HG03196 (cell line): ENCODE measurements around the gene CHIC1.
"Not testable (repeated sequence)": the region's sequence is repeated elsewhere in the genome, so short reads cannot be mapped to it uniquely, and the experiment has no call there.

Source experiments
- ATAC-seq: cut with Tn5 transposase; IDR thresholded peaks from one replicate; pipeline ENCODE4 v1.9.1; 2021; ENCODE audit not compliant: unreplicated experiment

CHIC1 gene

DNA sequence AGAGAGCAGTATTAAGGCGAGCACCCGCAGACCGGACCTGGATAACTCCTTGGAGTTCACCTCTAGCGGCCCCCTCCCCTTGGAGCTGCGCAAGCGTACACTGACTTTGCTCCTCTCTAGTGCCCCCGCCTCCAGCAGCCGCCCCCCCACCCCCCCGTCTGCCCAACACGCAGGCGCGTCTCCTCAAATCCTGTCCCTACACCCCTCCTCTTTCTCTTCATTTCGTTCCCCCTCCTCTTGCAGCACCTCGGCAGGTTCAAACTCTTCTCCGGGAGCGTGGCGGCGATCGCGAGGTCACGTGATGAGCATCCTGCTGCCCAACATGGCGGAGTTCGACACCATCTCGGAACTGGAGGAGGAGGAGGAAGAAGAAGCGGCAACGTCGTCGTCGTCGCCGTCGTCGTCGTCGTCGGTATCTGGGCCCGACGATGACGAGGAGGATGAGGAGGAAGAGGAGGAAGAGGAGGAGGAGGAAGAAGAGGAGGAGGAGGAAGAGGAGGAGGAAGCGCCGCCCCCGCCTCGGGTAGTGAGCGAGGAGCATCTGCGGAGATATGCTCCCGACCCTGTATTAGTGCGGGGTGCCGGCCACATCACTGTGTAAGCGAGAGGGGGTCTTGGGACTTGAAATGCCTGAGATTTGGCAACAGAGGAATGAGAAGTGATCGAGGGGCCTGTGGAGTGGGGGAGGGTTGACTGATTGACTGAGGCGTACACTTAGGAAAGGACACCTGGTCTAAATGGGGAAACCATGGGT lies at the start of gene CHIC1:
TSS of gene CHIC1 (plus strand) at position 214 of the 754 bp plus-strand sequence. CDS start at position 302, 88 bp downstream.
- peak; percentile 58 for ATAC-seq

DNA sequence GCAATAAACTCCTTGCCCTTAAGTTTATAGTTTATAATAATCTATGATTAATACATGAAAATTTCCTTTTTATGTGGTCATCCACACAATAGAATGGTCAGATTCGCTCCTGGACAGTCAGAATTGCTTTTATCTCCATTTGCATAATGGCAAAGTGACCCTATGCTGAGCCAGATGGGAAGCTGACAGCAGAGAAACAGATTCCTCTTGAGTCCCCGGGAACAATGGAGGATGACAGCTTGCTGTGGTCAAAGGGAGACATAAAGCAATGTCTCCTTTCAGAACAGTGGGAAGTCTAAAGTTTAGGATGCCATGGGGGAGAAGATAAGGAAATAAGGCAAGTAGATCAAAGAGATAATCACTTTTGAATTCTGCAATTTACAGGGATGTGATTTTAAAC lies 40.2 kb upstream of the CHIC1 start:
- not testable (repeated sequence) for ATAC-seq

GRCh38 chrX:73524906-73525305 lies 38.1 kb upstream of the CHIC1 start:
- ATAC-seq = no peak

DNA sequence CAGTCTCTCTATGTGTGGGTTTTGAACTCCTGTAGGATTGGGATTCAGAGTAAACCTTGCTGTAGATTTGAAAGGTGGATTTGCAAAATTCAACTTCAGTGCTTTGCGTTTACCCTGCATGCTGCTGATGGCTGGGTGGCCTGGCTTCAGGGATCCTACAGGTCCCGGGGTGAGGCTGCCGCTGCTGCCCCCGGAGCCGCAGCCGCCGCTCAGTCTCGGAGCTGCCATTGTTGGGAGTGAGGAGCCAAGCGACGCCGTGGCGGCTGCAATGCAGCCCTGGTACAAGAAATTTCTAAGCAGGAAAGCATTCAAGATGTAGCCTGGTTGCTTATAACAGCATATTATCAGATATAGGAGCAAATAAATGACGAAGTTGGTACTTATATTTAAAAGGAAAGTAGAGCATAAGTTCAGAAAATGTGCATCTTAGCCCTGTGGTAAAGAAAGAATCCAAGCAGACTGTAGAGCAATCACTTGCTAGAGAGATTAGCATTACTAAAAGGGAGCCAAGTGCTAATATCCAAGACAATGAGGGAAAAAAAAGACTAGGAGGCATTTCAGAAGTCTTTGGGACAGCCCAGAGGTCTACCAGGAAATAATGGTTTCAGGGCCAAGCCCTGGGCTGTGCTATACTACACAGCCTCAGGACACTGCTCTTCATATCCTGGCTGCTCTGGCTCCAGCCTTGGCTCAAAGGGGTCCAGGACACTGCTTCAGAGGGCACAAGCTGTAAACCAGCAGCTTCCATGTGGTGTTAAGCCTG lies 36.9 kb upstream of the CHIC1 start:
- ATAC-seq = no peak

GRCh38 chrX:73531655-73532054 lies 31.3 kb upstream of the CHIC1 start:
- ATAC-seq = not testable (repeated sequence)

DNA sequence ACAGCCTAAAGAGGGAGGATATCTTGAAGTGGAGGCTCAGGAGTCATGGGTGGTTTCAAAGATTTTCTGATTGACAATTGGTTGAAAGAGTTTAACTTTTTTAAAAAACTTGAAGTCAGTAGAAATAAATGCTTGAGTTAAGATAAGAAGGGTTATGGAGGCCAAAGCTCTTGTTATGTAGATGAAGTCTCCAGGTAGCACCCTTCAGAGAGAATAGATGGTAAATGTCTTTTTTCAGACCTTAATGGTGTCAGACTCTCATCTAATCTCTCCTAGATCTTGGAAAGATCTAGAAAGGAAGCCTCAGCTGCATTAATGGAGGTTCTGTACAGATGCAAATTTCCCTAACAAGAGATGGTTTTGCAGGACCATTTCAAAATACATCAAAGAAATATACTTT lies 6.8 kb upstream of the CHIC1 start:
- ATAC-seq = no peak

- ATAC-seq = no peak
Observed at GRCh38 chrX:73561801-73562200, 1.2 kb upstream of the CHIC1 start.

DNA sequence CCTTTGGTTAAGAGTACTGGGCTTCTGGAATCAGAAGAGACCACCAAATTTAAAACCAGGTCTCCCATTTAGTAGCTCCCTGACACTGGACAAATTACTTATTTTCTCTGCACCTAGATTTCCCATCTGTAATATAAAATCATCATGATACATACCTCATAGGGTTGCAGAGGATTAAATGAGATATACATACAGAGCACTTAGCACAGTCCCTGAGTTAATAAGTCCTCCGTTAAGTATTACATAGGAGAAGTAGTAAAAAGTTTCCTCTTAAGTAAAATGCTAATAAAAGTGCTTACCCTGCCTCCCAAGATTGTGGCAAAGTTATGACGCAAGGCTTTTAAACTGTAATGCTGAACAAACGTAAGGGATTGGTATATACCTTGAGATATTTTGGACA lies 539 bp upstream of the CHIC1 start:
- no peak for ATAC-seq

DNA sequence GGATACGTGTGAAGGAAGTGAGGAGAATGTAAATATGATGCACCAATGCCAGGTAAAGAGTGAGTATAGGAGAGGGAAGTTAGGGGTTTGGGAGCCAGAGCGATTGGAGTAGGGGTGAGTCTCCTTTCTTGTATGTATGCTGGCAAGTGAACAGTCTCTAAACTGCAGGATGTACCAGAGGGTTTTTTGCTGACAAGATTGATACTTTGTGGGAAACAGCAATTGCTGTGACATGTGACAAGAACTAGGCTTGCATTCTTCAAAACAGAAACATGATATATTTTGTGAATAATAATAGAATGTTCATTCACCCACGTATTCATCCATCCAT lies 706 bp downstream of the CHIC1 start:
- peak; percentile 48 for ATAC-seq

DNA sequence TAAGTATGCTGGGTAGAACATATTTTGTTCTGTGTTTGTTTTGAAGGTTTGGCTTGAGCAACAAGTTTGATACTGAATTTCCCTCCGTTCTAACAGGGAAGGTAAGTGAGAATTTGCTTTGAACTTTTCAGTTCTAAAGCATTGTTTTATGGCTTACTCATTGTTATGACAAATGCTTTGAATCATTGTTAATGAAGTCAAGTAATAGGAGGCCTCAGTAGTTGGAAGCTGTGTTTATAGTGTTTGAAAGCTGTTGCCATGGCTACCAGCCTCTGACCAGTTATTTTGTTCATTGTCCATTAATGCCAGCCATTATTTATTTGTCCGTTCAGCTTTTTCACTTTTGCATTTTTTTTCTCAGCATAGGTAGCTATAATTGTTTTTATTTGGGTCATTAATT lies 14.4 kb downstream of the CHIC1 start:
- no peak for ATAC-seq

- ATAC-seq = no peak
Observed at GRCh38 chrX:73581002-73581628, 18.1 kb downstream of the CHIC1 start.

DNA sequence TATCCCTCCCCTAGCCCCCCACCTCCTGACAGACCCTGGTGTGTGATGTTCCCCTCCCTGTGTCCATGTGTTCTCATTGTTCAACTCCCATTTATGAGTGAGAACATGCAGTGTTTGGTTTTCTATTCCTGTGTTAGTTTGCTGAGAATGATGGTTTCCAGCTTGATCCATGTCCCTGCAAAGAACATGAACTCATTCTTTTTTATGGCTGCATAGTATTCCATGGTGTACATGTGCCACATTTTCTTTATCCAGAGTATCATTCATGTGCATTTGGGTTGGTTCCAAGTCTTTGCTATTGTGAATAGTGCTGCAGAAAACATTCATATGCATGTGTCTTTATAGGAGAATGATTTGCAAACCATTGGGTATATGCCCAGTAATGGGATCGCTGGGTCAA lies 34.8 kb downstream of the CHIC1 start:
- not testable (repeated sequence) for ATAC-seq

- ATAC-seq = no peak
Observed at GRCh38 chrX:73615022-73615421, 52.0 kb downstream of the CHIC1 start.

DNA sequence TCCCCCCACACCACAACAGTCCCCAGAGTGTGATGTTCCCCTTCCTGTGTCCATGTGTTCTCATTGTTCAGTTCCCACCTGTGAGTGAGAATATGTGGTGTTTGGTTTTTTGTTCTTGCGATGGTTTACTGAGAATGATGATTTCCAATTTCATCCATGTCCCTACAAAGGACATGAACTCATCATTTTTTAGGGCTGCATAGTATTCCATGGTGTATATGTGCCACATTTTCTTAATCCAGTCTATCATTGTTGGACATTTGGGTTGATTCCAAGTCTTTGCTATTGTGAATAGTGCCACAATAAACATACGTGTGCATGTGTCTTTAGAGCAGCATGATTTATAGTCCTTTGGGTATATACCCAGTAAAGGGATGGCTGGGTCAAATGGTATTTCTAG lies 78.7 kb downstream of the CHIC1 start:
- not testable (repeated sequence) for ATAC-seq

- ATAC-seq = no peak
Observed at GRCh38 chrX:73647212-73647611, 84.2 kb downstream of the CHIC1 start.

DNA sequence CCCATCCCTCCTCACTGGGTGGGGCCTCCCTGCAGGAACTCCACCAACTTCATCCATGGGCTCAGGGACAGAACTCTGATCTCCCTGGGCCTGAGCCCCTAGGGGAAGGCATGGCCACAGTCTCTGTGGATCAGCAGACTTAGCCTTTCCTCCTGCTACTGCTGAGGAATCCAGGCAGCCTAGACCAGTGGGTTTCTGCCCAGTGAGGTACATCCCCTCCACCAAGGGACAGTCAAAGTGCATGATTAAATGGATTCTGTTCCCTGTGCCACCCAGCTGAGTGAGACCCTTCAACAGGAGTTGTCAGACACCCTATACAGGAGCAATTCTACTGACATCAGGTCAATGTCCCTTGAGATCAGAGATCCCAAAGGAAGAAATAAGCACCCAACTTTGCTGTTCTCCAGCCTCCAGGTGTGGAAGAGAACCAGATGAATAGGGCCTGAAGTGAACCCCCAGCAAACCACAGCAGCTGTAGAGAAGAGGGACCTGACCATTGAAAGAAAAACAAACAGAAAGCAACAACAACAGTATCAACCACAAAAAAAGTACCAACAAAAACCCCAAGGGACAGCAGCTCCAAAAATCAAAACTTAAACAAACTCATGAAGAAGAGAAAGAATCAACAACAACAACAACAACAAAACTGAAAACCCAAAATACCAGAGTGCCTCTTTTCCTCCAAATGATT lies 84.8 kb downstream of the CHIC1 start:
- no peak for ATAC-seq

DNA sequence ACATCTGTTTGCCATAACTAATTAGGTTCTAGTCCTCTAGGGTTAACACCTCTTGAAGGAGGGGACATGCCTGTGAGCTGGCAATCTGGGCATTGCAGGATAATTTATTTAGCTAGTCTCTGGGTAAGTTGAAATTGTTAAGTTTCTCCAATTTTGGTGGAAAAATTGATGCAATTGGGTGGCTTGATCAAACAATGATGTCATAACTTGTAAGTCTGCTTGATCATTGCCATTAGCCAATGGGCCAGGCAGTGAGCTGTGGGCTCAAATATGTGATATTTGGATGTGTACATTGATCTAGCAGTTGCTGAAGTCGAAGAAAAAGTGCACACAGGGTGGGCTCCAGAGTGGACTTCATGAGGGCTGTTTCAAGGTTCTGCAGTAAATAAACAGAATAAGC lies 98.3 kb downstream of the CHIC1 start:
- ATAC-seq = not testable (repeated sequence)

GRCh38 chrX:73668779-73669178 lies 105.8 kb downstream of the CHIC1 start:
- ATAC-seq = no peak

- ATAC-seq = no peak
Observed at GRCh38 chrX:73681408-73681807, 118.4 kb downstream of the CHIC1 start.

- no peak for ATAC-seq
Observed at GRCh38 chrX:73683236-73683859, 120.4 kb downstream of the CHIC1 start.

GRCh38 chrX:73707014-73707413 lies 144.0 kb downstream of the CHIC1 start:
- not testable (repeated sequence) for ATAC-seq
